ENCODE results near the gene UFD1.

- no peak for TF ChIP-seq POLR2AphosphoS5 (IDR thresholded peaks at IDR 0.05; ENCODE audit: borderline replicate concordance, low read depth, low read length)
- no peak for TF ChIP-seq EZH2 (IDR thresholded peaks at IDR 0.05)
- no peak for TF ChIP-seq FOXP2 (optimal IDR thresholded peaks at IDR 0.05; ENCODE audit: control extremely low read depth, extremely low read length, insufficient read depth)
These were observed 48.0 kb downstream of the UFD1 start for GRCh38 chr22:19430890-19431541.
